Measurements from ENCODE around the gene PARD3B.

DNA sequence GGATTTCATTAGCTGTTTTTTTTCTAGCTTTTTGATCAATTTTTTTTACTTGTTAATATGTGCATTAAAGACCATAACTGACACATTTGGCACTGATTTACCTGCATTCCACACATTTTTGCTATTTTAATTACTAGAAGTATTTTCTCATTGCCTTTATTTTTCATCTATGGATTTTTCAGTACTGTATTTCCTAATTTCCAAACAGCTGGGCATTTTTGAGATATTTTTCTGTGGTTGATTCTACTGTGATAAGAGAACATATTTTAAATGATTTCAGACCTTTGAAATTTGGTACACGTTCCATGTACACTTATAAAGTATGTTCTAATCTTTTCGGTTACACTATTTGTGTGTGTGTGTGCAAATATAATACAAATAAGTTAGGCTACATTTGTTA lies 135.3 kb downstream of the PARD3B start:
- TF ChIP-seq, protein P1, sequence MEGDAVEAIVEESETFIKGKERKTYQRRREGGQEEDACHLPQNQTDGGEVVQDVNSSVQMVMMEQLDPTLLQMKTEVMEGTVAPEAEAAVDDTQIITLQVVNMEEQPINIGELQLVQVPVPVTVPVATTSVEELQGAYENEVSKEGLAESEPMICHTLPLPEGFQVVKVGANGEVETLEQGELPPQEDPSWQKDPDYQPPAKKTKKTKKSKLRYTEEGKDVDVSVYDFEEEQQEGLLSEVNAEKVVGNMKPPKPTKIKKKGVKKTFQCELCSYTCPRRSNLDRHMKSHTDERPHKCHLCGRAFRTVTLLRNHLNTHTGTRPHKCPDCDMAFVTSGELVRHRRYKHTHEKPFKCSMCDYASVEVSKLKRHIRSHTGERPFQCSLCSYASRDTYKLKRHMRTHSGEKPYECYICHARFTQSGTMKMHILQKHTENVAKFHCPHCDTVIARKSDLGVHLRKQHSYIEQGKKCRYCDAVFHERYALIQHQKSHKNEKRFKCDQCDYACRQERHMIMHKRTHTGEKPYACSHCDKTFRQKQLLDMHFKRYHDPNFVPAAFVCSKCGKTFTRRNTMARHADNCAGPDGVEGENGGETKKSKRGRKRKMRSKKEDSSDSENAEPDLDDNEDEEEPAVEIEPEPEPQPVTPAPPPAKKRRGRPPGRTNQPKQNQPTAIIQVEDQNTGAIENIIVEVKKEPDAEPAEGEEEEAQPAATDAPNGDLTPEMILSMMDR (IDR thresholded peaks at IDR 0.05 in 2 of 3, conservative IDR thresholded peaks at IDR 0.05 in 1 of 3; ENCODE audit: control insufficient read depth in 2 of 3, extremely low read depth in 1 of 3, insufficient read depth in 1 of 3, low read depth in 3 of 3, low read length in 3 of 3) = no peak
- TF ChIP-seq POLR2AphosphoS5 (IDR thresholded peaks at IDR 0.05; ENCODE audit: low read length) (no peak), FOXK2 (IDR thresholded peaks at IDR 0.05) (no peak), STAT1 (conservative IDR thresholded peaks at IDR 0.05) (no peak), TAF1 (IDR thresholded peaks at IDR 0.05; ENCODE audit: borderline replicate concordance, low read depth, low read length) (no peak), CREM (IDR thresholded peaks at IDR 0.05; ENCODE audit: low read depth) (no peak), TARDBP (IDR thresholded peaks at IDR 0.05; ENCODE audit: borderline replicate concordance) (no peak)
